GM12873 (cell line): ENCODE results near the gene SETBP1.

Experiments
- TF ChIP-seq, protein P1 (sequence below): IDR thresholded peaks from 2 replicates; pipeline ENCODE4 v1.5.1; 2012; ENCODE audit warnings: low read depth, mild to moderate bottlenecking, moderate library complexity, low read length, control low read depth; ENCODE audit not compliant: insufficient read depth; ENCODE audit errors: missing control alignments

The SETBP1 gene

DNA sequence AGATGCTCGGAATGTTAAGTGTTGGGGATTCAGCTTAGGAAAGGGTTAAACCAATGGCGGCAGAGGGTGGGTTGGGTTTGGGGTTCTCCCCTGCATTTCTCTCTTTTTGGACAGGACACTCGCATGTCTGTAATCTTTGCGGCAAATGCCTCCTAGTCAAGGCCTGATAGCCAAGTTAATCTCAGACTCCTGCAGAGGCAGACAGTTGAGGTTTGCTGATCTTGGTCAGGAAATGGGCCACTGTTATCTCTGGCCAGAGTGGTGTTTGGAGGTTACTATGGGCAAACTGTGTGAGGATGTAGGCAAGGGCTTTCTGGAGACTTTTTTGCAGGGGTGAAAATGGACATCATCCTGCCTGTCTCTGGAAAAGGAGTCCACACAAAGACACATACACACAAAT lies 188.8 kb downstream of the SETBP1 start:
- TF ChIP-seq, protein P1, sequence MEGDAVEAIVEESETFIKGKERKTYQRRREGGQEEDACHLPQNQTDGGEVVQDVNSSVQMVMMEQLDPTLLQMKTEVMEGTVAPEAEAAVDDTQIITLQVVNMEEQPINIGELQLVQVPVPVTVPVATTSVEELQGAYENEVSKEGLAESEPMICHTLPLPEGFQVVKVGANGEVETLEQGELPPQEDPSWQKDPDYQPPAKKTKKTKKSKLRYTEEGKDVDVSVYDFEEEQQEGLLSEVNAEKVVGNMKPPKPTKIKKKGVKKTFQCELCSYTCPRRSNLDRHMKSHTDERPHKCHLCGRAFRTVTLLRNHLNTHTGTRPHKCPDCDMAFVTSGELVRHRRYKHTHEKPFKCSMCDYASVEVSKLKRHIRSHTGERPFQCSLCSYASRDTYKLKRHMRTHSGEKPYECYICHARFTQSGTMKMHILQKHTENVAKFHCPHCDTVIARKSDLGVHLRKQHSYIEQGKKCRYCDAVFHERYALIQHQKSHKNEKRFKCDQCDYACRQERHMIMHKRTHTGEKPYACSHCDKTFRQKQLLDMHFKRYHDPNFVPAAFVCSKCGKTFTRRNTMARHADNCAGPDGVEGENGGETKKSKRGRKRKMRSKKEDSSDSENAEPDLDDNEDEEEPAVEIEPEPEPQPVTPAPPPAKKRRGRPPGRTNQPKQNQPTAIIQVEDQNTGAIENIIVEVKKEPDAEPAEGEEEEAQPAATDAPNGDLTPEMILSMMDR, result no peak

DNA sequence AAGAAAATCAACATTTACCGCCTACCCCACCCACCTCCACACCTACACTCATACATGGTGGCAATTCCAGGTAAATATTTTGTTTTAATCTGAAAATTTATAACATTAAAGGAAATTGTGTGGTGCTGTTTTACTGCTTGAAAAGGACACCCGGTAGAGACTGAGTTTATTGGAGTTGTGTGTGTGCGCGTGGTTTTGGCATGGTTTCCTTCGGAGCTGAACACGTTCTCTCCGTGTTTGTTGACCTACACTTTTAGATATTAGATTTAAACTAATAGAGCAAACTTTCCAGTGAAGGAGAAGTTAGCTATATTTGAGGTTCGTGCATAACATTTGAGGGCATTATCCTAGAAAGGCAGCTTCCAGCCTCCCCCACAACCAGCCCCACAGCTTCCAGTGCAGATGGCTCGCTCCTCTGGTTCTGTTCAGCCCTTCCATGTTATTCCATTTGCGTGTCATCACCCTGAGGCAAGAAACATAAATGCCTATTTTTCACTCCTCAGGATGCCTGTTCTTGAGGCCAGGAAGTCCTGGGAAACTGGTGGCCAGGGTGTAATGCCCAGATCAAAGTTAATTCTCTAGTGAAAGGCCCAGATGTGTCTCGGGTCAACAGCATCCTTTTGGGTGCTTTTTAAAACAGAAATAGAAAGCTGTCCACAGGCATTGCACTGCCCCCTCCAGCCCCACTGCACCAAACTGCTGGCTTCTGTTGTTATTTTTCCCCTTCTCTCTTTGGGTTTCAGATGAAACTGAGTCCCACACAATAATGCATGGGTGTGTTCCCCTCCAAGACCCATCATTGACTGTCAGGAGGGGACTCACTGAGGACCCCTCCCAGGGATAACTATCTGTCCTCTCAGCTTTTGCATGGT lies 190.2 kb downstream of the SETBP1 start:
- TF ChIP-seq, protein P1, result no peak

DNA sequence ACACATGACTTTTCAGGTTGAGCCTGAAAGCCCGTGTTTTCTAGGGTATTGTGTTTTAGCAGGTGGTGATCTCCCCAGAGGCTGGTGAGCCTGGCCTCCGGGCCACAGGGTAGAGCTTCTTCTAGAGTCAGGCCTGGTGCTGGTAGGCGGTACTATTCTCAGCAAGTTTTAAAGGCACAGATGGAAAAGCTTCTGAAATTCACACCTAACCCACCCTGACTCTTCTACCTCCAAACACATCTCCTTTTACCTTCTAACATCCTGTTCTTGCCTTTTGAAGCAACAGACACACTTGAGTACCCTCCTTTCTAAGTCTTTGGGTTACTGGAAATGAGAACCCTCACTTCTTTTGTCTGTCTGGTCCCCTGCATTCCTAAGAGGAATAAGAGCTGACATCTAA lies 191.1 kb downstream of the SETBP1 start:
- TF ChIP-seq, protein P1, result no peak

DNA sequence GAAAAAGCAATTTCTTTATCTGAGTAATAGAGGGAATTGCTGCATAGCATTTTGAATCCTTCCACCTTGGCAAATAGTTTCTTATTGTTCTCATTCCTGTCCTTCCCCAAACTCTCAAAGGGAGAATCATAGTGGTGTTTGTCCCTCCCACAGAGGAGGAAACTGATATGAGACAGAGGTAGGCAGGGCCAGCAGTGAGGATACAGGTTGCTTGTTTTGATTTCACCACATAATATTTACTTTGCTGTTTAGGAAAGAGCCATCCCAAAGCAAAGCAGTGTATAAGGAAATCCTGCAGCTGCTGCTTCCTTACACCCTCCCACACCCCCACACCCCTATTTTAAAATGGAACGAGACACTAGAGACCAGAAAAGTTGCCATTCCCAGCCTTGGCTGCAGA lies 195.3 kb downstream of the SETBP1 start:
- TF ChIP-seq, protein P1, result no peak

DNA sequence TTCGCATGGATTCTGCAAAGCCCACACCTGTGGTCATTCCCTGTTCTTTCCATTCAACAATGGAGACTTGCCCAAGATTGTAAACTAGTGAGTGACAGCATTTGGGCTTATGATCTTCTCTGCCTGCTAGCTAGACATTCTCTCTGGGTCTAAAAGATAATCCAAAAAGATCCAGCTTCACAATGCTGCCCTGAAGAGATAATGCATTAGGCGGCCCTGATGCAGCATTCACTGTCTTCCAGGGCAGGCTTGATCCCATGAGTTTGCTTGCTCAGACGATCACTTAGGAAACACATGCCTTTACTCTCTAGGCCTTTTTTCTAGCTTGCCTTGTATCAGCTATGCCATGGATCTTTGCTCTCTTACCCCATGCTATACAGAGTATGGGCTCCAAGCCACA lies 196.1 kb downstream of the SETBP1 start:
- TF ChIP-seq, protein P1, result no peak

DNA sequence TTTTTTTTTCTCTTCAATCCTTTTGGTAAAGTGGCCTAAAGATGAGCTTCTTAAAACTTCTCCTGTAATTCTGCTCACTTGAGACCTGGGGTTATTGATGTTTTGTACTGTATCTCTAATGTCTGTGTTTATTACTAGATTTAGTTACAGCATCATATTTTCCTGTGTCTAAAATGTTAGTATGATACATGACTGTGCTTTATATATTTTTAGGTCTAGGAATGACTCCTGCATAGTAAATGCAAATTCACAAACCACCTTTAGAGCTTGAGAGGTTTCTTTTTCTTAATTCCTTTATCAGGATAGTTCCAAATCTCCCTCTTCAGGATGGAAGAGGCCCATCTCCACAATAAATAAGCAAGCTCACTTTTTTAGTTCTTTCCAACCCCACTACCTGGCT lies 197.6 kb downstream of the SETBP1 start:
- TF ChIP-seq, protein P1, result no peak

DNA sequence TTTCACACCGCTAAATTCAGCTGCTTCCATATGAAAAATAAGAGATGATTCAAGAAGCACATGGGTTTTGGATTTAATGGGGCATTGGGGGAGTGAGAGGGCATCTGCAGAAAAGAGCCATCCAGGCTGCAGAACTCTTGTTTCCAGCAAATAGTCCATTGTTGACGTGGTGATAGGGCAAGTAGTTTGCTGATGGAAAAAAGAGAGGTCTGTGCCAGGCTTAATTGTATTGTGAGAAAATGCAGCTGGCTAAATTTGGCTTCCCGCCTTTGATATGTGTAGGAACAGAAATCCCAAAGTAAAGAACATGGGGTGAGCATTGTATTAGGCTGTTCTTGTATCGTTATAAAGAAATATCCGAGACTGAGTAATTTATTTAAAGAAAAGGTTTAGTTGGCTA lies 199.5 kb downstream of the SETBP1 start:
- TF ChIP-seq, protein P1, result no peak
